GM11168 (cell line): ENCODE data around the gene MAGEB3.
"Not testable (repeated sequence)": the region's sequence is repeated elsewhere in the genome, so short reads cannot be mapped to it uniquely, and the experiment has no call there.

Source experiments
- in situ Hi-C: fragments of 300-500 bp; cut with MboI; formaldehyde crosslinking; loops from one replicate; pipeline ENCODE4 v1.12.0; 2022; ENCODE audit warnings: low sequenced_read_pairs; ENCODE audit not compliant: unreplicated experiment

The MAGEB3 gene

GRCh38 chrX:30230395-30230794 is at the start of gene MAGEB3:
Gene MAGEB3, plus strand, starts transcription at chrX:30230657. Its CDS starts 5,268 bp downstream, at chrX:30235925.
- in situ Hi-C loops = no loop called here

GRCh38 chrX:30181353-30181752 is 49.1 kb upstream of the MAGEB3 start:
- in situ Hi-C loops = no loop called here

- in situ Hi-C loops = no loop called here
Observed at GRCh38 chrX:30183554-30183953, 46.9 kb upstream of the MAGEB3 start.

- in situ Hi-C loops = no loop called here
Observed at GRCh38 chrX:30190426-30190825, 40.0 kb upstream of the MAGEB3 start.

- in situ Hi-C loops = not testable (repeated sequence)
Observed at GRCh38 chrX:30193910-30194309, 36.5 kb upstream of the MAGEB3 start.

DNA sequence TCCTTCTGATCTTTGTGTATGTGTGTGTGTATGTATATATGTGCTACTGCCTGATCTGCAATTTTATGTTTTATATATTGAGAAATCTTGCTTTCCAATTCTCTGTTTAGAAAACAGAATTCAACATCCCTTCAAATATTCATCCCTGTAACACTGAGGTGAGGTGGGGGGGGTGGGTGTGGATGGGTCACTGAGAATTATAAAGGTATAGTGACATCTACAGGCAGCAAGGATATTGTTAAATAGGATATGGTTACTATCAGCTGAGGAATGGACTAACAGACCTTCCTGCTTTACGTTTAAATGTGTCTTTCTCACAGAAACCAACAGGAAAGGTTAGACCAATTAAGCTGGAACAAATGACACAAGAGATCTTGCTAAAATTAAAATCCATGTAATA is 34.1 kb upstream of the MAGEB3 start:
- in situ Hi-C loops = no loop called here

- in situ Hi-C loops = no loop called here
Observed at GRCh38 chrX:30212172-30212571, 18.3 kb upstream of the MAGEB3 start.

- in situ Hi-C loops = no loop called here
Observed at GRCh38 chrX:30215357-30215843, 15.1 kb upstream of the MAGEB3 start, which contains the start of gene MAGEB2. Gene MAGEB2, plus strand, starts transcription at chrX:30215563. Its CDS starts 3,018 bp downstream, at chrX:30218581.

DNA sequence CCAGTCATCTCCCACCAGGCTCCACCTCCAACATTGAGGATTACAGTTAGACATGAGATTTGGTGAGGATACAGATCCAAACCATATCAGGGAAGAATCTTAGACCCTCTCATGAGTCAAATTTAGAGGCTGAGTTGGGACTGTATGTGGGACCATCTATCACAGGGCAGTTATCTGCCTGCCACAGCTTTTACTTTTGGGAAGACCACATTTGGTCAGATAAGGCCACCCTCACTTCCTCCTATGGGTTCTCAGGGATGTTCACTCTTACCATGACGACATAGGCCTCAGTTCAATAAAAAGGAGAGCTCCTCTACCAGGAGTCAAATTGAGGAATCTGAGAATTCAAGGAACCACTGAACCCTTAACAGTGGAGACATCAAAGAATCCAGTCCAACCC is 13.0 kb upstream of the MAGEB3 start:
- in situ Hi-C loops = no loop called here

- in situ Hi-C loops = no loop called here
Observed at GRCh38 chrX:30219372-30219771, 11.1 kb upstream of the MAGEB3 start.

DNA sequence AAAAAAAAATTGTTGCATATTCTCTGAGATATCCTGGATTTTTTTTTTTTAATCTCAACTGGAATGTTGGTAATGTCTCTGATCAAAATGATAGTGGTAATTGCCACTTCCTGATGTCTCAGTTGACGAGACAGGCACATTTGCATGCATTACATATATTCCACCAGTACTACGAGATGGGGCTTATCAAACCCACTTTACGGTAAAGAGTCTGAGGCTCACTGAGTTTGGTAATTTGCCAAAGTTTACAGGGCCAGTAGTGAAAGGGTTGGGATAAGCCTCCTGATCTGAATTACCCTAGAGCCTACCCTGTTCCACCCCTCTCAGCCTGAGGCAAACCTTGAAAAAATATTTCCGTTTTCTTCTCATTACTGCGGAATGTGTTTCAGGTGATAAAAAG is 9.8 kb upstream of the MAGEB3 start:
- in situ Hi-C loops = no loop called here

GRCh38 chrX:30224536-30224935 is 5.9 kb upstream of the MAGEB3 start:
- in situ Hi-C loops = no loop called here

GRCh38 chrX:30228526-30228925 is 1.9 kb upstream of the MAGEB3 start:
- in situ Hi-C loops = no loop called here

DNA sequence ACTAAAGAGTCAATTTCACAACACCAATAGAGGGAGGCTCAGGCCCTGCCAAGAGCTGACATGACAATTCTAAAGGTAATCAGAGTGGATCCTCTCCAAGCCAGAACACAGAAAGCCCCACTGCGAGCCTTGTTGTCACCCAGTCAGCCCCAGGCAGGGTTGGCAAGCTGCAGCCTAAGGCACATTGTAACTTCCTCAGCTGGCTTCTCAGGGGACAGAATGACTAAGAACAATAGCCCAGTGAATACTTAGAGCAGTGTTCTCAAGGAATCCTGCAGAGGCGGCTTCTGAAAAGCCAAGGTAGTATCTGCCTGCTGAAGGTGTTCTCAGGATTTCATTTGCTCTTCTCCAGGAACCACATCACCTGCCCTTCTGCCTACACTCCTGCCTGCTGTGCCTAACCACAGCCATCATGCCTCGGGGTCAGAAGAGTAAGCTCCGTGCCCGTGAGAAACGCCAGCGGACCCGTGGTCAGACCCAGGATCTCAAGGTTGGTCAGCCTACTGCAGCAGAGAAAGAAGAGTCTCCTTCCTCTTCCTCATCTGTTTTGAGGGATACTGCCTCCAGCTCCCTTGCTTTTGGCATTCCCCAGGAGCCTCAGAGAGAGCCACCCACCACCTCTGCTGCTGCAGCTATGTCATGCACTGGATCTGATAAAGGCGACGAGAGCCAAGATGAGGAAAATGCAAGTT is 11.4 kb downstream of the MAGEB3 start, which contains the start of gene MAGEB4:
Gene MAGEB4, plus strand, starts transcription at position 277 of the 692 bp plus-strand sequence. Its CDS starts 136 bp downstream, at position 413.
- in situ Hi-C loops = no loop called here

GRCh38 chrX:30246769-30247489 is 16.5 kb downstream of the MAGEB3 start, which contains the start of gene MAGEB1:
Gene MAGEB1, plus strand, starts transcription at chrX:30247146. Its CDS starts 3,348 bp downstream, at chrX:30250494.
- in situ Hi-C loops = no loop called here

- in situ Hi-C loops = no loop called here
Observed at GRCh38 chrX:30248854-30249253, 18.4 kb downstream of the MAGEB3 start.

DNA sequence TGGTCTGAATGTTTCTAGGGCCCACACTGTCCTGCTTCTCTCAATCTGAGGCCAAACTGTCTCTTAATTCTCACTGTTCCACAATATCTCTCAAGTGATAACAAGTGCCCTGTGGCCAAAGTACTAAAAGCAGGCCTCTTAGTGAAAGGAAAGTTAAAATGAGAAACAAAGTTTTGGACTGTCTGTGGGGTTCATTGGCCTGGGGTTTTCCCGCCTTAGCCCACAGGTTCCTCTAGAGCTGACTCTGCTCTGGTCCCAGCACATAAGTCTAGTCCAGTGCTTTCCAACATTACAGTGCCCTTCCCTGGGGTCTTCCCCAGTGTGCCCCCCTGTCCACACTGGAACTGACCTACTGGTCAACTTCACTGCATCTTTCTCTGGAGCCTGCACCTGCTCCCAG is 22.8 kb downstream of the MAGEB3 start:
- in situ Hi-C loops = no loop called here

DNA sequence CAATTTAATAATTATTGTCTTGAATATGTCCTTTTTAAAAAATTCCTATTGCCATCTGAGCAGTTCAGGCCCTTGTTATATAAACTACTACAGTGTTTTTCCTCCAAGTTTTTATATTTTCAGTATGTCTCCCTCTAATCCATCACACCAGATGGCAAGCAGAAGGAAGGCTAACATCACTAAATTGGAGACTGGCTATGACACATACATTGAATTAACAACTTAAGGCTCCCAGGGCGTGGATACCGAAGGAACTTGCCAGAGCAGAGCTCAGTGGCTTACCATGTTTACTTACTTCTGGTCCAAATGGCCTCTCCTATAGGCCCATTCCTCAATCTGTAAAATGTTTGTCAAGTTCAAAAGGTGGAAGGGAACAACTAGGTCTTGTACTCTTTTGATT is 29.5 kb downstream of the MAGEB3 start:
- in situ Hi-C loops = no loop called here

GRCh38 chrX:30261012-30261411 is 30.6 kb downstream of the MAGEB3 start:
- in situ Hi-C loops = no loop called here

DNA sequence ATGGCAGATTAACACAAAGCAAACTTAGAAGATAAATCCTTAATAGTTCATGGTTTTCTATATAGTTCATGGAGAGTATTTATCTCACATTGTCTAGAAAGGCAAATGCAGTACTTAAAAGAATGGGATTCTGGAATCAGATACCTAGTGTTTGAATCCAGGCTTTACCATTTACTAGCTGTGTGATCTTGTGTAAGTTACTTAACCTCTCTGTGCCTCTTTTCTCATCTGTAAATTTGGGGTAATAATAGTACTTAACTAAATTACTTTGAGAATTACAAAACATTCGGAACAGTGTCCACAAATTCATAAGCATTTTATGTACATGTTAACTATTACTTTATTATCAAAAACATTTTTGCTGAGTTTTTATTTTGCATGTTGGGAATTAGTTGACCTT is 32.3 kb downstream of the MAGEB3 start:
- in situ Hi-C loops = no loop called here

- in situ Hi-C loops = no loop called here
Observed at GRCh38 chrX:30270639-30271038, 40.2 kb downstream of the MAGEB3 start.
